LNCAP (cell line): Measurements from ENCODE around the gene FOXP4.

Experiments used
- TF ChIP-seq, protein P1 (sequence below): fragments of 450-650 bp; IDR thresholded peaks from 2 replicates; pipeline ENCODE4 v1.5.1; 2017; ENCODE audit warnings: mild to moderate bottlenecking

Gene FOXP4

DNA sequence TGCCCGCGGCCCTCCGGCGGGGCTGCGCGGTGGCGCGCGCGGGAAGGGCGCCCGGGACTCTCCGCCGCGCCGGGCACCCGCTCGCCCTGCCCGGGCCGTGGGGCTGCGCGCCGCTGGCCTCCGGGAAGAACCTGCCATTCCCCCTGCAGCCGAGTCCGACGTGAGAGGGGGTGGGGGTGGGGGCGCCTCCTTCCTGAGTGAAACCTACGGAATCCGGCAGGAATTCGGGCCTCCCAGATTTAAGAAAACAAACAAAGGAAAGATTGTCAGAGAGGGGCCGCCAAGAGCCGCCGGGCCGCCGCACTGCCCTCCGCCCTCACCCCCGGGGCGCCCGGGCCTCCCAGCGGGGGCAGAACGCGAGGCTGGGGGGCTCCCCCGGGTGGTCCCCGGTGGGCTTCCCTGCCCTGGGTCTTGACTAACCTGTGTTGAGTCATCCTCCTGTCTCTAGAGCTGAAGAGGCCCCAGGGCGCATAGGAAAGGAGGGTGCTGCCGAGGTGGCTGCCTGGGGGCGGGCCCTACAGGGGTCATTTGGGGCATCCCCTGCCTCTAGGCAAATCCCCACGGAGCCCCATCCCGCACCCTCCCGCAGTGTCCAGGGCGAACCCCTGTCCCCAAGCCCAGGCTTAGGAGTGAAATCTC is 42.2 kb upstream of the FOXP4 start:
- TF ChIP-seq, protein P1, sequence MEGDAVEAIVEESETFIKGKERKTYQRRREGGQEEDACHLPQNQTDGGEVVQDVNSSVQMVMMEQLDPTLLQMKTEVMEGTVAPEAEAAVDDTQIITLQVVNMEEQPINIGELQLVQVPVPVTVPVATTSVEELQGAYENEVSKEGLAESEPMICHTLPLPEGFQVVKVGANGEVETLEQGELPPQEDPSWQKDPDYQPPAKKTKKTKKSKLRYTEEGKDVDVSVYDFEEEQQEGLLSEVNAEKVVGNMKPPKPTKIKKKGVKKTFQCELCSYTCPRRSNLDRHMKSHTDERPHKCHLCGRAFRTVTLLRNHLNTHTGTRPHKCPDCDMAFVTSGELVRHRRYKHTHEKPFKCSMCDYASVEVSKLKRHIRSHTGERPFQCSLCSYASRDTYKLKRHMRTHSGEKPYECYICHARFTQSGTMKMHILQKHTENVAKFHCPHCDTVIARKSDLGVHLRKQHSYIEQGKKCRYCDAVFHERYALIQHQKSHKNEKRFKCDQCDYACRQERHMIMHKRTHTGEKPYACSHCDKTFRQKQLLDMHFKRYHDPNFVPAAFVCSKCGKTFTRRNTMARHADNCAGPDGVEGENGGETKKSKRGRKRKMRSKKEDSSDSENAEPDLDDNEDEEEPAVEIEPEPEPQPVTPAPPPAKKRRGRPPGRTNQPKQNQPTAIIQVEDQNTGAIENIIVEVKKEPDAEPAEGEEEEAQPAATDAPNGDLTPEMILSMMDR = no peak

DNA sequence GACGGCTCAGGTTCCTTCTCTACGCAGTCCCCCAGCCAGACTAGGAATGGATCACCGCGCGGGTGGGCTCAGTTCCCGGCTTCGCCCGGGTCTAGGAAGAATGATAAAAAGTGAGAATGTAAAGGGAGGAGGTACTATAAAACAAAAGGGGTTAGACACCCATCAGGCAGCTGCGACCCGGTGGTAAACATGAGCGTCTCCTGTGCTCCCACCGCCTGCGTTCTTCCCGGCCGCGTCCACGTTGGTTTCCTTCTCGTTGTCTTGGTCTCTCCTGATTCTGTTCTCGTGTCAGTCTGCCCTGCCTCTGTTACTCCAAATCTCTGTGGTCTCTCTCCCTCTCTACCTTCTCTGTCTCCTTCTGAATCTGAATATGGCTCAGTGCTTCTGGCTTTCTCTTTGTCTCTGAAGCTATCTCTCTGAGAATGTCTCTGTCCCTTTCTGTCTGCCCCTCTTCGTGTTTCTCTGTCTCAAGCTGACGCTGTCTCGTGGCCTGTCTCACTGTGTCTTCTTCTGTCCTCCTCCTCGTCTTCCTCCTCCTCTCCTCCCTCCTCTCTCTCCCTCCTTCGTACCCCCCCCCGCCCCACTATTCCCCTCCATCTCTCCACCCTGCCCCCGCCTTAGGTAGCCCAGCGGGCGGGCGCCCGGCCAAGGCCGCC is 41.6 kb upstream of the FOXP4 start:
- TF ChIP-seq, protein P1 = no peak

DNA sequence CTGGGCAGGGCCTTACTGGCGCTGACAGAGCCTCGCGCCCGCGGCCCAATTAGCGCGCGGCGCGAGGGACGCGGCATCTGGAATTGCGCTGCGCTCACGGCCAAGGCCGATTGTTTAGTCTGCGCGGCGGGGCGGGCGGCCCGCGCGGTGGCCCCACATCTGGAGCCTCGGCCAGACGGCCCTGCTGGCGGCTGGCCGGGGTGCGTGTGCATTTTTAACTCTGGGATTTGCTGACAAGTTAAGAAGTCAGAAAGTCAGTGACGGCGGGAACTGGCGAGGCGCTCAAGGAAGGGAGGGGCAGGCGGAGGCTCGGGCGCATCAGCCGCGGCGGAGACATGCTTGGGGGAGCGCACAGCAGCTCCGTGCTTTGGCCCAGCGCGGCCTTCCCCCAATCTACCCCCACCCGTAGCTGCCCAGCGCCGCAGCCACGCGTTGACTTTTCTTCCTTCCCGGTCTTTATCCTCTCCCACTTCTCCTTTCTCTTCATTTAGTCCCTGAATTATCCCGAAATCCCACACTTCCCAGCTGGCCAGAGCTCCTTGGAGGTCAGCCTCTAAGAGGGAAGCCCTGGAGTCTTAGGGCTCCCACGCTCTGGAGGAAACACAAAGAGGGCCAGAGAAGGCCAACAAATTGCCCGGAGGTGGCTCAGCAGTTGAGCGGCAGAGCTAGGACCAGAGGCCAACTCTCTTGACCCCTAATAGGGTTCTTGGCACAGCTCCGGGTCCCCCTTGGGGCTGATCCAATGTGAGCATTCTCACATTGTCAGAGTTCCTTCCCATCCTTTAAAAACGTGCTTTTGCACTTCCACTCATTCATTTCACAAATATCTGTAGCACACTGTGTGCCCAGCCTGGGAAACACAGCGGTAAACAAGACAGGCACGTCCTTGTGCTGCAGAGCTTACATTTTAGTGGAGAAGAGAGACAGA is 40.8 kb upstream of the FOXP4 start:
- TF ChIP-seq, protein P1 = no peak

DNA sequence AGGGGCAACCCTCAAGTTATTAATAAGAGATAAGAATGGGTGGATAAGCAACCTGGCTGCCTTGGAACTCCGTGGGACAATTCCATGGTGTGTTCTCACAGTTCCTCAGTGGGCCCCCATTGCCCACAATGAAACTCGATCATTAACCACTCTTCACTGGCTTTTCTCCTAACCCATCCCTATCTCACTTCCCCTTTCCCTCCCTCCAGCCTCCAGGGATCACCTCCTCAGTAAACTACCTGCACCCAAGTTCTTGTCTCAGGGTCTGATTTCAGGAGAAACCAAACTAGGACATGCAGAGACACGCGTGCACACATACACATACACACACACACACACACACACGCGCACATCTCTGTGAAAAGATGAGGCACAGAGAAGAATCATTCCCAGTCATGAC is 37.7 kb upstream of the FOXP4 start:
- TF ChIP-seq, protein P1 = no peak

DNA sequence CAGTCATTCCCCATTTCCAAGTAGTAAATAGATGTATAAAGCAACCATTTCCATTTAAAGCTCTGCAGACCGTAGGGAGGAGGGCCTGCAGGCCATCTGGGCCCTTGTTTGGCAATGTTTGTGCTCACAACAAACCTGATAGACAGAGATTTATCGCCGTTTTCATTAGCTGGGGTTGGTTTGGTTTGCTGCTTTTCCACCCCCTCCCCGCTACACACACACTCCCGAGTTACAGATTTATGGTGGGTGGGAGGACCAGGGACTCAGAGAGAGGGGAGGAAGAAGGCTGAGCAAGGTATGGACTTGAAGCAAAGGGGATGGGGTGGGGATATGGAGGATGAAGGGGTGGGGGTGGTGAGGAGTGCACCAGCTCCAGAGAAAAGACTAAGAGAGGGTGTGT is 36.6 kb upstream of the FOXP4 start:
- TF ChIP-seq, protein P1 = no peak

DNA sequence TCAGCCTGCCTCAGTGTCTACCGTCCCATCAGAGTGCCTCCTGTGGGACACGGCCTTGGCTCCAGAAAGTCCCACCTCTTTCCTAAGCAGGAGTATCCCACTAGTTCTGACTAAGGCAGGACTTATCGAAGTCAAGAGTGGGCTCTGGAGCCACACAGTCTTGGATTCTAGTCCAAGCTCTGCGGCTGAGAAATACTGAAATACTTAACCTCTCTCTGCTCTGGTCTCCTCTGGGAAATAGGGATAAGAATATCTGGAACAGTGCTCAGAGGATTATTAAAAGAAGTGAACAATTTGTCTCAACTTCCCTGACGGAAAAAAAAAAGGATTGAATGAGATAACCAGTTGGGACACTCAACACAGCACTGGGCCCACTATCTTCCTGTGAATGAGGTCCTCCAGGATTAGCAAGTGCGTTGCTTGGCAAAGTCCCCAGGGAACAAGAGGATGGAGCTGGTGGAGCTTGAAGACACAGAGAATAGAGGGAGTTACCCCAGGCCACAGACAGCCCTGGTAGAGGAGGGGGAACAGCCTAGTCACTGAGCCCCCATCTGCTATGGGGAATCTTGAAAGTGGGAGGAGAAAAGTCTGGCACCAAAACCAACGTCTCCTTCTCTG is 34.6 kb upstream of the FOXP4 start:
- TF ChIP-seq, protein P1 = no peak

DNA sequence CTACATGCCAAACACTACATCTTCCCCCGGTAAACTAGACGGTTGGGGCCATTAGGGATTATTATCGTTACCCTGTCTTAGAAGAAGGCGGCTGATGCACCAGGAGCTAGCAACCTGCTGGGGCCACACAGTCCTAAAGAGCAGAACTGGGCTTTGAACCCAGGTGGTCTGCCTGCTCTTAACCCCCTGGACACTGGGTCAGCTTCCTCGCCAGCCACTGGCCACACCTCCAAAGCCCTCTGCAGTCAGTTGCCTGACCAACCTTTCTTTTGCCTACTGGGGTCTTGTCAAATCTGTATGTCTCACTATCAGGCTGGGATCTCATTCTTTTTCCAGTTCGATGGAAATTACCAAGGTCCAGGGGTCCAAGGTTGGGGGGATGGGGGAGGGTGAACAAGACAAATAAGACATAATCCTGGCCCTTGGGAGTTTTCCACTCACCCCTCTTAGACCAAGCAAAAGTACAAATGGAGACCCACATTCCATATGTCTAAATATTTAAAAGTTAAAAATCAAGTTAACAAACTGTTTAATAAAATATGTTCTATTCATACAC is 34.0 kb upstream of the FOXP4 start:
- TF ChIP-seq, protein P1 = no peak
